K562 (cell line): ENCODE data around the gene SLC15A3.

Source experiments
- CBX2 ChIP-seq: fragments of 200-600 bp; sonication (generic); IDR thresholded peaks from one replicate; pipeline ENCODE4 v1.6.1; 2012; ENCODE audit warnings: mild to moderate bottlenecking, low read length, inconsistent platforms; ENCODE audit not compliant: insufficient read depth, poor library complexity, severe bottlenecking
- CTCF ChIP-seq, 3 experiments: IDR thresholded peaks in 2 of 3; conservative IDR thresholded peaks in 1 of 3; 2 replicates each; pipeline ENCODE4 v1.5.1; 2011 to 2012; ENCODE audit warnings: low read length in 3 of 3, mild to moderate bottlenecking in 3 of 3, control low read depth in 2 of 3, improper control_type of control experiment in 1 of 3, inconsistent platforms in 1 of 3, low read depth in 1 of 3, mixed read lengths in 1 of 3, moderate library complexity in 1 of 3; ENCODE audit not compliant: insufficient read depth in 2 of 3
- FOXP4 ChIP-seq: sonication (generic); formaldehyde crosslinking; IDR thresholded peaks from 2 replicates; pipeline ENCODE4 v1.8.0; 2022; ENCODE audit warnings: mild to moderate bottlenecking, missing genetic modification reagents, borderline replicate concordance
- HMGXB4 ChIP-seq: sonication (generic); formaldehyde crosslinking; IDR thresholded peaks from 2 replicates; pipeline ENCODE4 v1.8.1; 2023; ENCODE audit warnings: mild to moderate bottlenecking, missing genetic modification reagents
- JUN ChIP-seq, 2 experiments: sonication (generic) in 1 of 2; formaldehyde crosslinking in 1 of 2; IDR thresholded peaks; 2 replicates each; pipeline versions ENCODE4 v1.6.1 to v1.8.0; 2012 to 2022; ENCODE audit warnings: borderline replicate concordance in 2 of 2, mild to moderate bottlenecking in 2 of 2, improper control_type of control experiment in 1 of 2, low read depth in 1 of 2, low read length in 1 of 2, missing genetic modification reagents in 1 of 2
- MEF2A ChIP-seq: IDR thresholded peaks from 2 replicates; pipeline ENCODE4 v1.6.1; 2011; ENCODE audit warnings: low read depth, mild to moderate bottlenecking, low read length, moderate library complexity; ENCODE audit not compliant: control insufficient read depth
- POLR2A ChIP-seq: fragments of 450-650 bp; conservative IDR thresholded peaks from 2 replicates; pipeline ENCODE4 v1.6.1; 2016
- RBM17 ChIP-seq: fragments of 200-400 bp; formaldehyde crosslinking; IDR thresholded peaks from 2 replicates; pipeline ENCODE4 v1.6.1; 2017; ENCODE audit warnings: low read depth, mild to moderate bottlenecking, low read length, borderline replicate concordance
- SMARCC2 ChIP-seq: fragments of 450-650 bp; IDR thresholded peaks from 2 replicates; pipeline ENCODE4 v1.6.1; 2017; ENCODE audit warnings: antibody characterized with exemption, moderate library complexity, mild to moderate bottlenecking, low read depth
- UBTF ChIP-seq, 2 experiments: IDR thresholded peaks; 2 replicates each; pipeline ENCODE4 v1.6.1; 2012; ENCODE audit warnings: improper control_type of control experiment in 2 of 2, low read depth in 2 of 2, low read length in 2 of 2, borderline replicate concordance in 1 of 2
- ZBTB9 ChIP-seq: fragments of 450-650 bp; formaldehyde crosslinking; IDR thresholded peaks from 2 replicates; pipeline ENCODE4 v1.4.0; 2020; ENCODE audit warnings: mild to moderate bottlenecking, moderate library complexity

GRCh38 chr11:60951904-60952741, at the start of gene SLC15A3:
- no peak for TF ChIP-seq CBX2
- TF ChIP-seq FOXP4: no peak
- no peak for TF ChIP-seq HMGXB4 (CRISPR knock-in tag)
- TF ChIP-seq JUN (IDR thresholded peaks at IDR 0.05; ENCODE audit: borderline replicate concordance, low read depth, low read length): no peak
- no peak for TF ChIP-seq JUN (CRISPR knock-in tag; IDR thresholded peaks at IDR 0.05; ENCODE audit: borderline replicate concordance)
- TF ChIP-seq MEF2A: no peak
- TF ChIP-seq ZBTB9 (CRISPR knock-in tag): no peak
- no peak for TF ChIP-seq CTCF (IDR thresholded peaks at IDR 0.05 in 2 of 3, conservative IDR thresholded peaks at IDR 0.05 in 1 of 3; ENCODE audit: insufficient read depth in 2 of 3, low read depth in 1 of 3, low read length in 3 of 3)
- no peak for TF ChIP-seq SMARCC2
- TF ChIP-seq UBTF (IDR thresholded peaks at IDR 0.05; ENCODE audit: borderline replicate concordance in 1 of 2, low read depth in 2 of 2, low read length in 2 of 2): no peak
- no peak for TF ChIP-seq POLR2A
- TF ChIP-seq RBM17: no peak
